Astrocyte (in vitro differentiated cells and primary cell): Measurements from ENCODE around the gene PRDM10. TPM values are rescaled to one million over a fixed set of nuclear protein-coding genes. Genes with fewer than 3 reads are reported as not detected.
A peak's percentile ranks its signal among the peaks of the same experiment; 100 is the strongest.

Source experiments
- DNase-seq: peaks from one replicate; pipeline ENCODE4 v3.0.0-alpha.2; 2010; ENCODE audit warnings: low read depth
- FAIRE-seq: peaks from 2 replicates; lab custom pipeline; 2011; peaks lifted over from hg19 to GRCh38; lab: Jason Lieb, UNC
- H2AFZ ChIP-seq: 2 replicates; pipeline ENCODE4 v1.6.0; 2012; ENCODE audit warnings: low read depth, low read length, inconsistent platforms
- H3K27ac ChIP-seq: 2 replicates; pipeline ENCODE4 v1.5.1; 2011; ENCODE audit warnings: low read depth, low read length, inconsistent platforms
- H3K27me3 ChIP-seq: 2 replicates; pipeline ENCODE4 v1.6.0; 2011; ENCODE audit warnings: low read length, inconsistent platforms; ENCODE audit not compliant: insufficient read depth
- H3K36me3 ChIP-seq: 2 replicates; pipeline ENCODE4 v1.5.1; 2011; ENCODE audit warnings: low read length, inconsistent platforms; ENCODE audit not compliant: insufficient read depth
- H3K4me1 ChIP-seq: 2 replicates; pipeline ENCODE4 v1.5.1; 2011; ENCODE audit warnings: low read length, inconsistent platforms; ENCODE audit not compliant: insufficient read depth
- H3K4me2 ChIP-seq: 2 replicates; pipeline ENCODE4 v1.6.0; 2012; ENCODE audit warnings: low read length, inconsistent platforms
- H3K4me3 ChIP-seq: 2 replicates; pipeline ENCODE4 v1.5.1; 2011; ENCODE audit warnings: low read depth, mild to moderate bottlenecking, low read length, inconsistent platforms; ENCODE audit not compliant: insufficient read depth
- H3K79me2 ChIP-seq: 2 replicates; pipeline ENCODE4 v1.6.0; 2012; ENCODE audit warnings: mild to moderate bottlenecking, low read length, inconsistent platforms; ENCODE audit not compliant: insufficient read depth
- H3K9ac ChIP-seq: 2 replicates; pipeline ENCODE4 v1.6.0; 2012; ENCODE audit warnings: mild to moderate bottlenecking, low read length, inconsistent platforms
- H3K9me3 ChIP-seq: 2 replicates; pipeline ENCODE4 v1.5.1; 2012; ENCODE audit warnings: low read depth, mild to moderate bottlenecking, low read length, inconsistent platforms; ENCODE audit not compliant: insufficient read depth
- H4K20me1 ChIP-seq: 2 replicates; pipeline ENCODE4 v1.6.0; 2012; ENCODE audit warnings: low read length, inconsistent platforms; ENCODE audit not compliant: insufficient read depth
- H3K27ac Mint-ChIP-seq: one replicate; pipeline ENCODE4 v1.8.0; 2021; ENCODE audit warnings: mild to moderate bottlenecking, mixed read lengths; ENCODE audit not compliant: unreplicated experiment
- H3K27me3 Mint-ChIP-seq: one replicate; pipeline ENCODE4 v1.8.0; 2021; ENCODE audit warnings: low read depth, mixed read lengths; ENCODE audit not compliant: unreplicated experiment
- H3K36me3 Mint-ChIP-seq: one replicate; pipeline ENCODE4 v1.8.0; 2021; ENCODE audit warnings: low read depth, mixed read lengths; ENCODE audit not compliant: unreplicated experiment
- H3K4me1 Mint-ChIP-seq: one replicate; pipeline ENCODE4 v1.8.0; 2021; ENCODE audit warnings: low read depth, mixed read lengths; ENCODE audit not compliant: unreplicated experiment
- H3K4me3 Mint-ChIP-seq: one replicate; pipeline ENCODE4 v1.8.0; 2021; ENCODE audit warnings: mild to moderate bottlenecking, moderate library complexity, mixed read lengths; ENCODE audit not compliant: unreplicated experiment
- H3K9me3 Mint-ChIP-seq: one replicate; pipeline ENCODE4 v1.8.0; 2021; ENCODE audit warnings: mild to moderate bottlenecking, mixed read lengths; ENCODE audit not compliant: unreplicated experiment
- CTCF ChIP-seq: IDR thresholded peaks from 2 replicates; pipeline ENCODE4 v1.5.1; 2011; ENCODE audit warnings: low read depth, mild to moderate bottlenecking, inconsistent platforms, low read length, moderate library complexity; ENCODE audit not compliant: insufficient read depth
- EZH2 ChIP-seq: IDR thresholded peaks from 2 replicates; pipeline ENCODE4 v1.6.1; 2012; ENCODE audit warnings: mild to moderate bottlenecking, low read length, inconsistent platforms; ENCODE audit not compliant: insufficient read depth
- total RNA-seq: library from RNA; stranded (reverse); gene quantifications from 2 replicates; pipeline ENCODE4 v1.2.1, GENCODE V29; 2021

The PRDM10 gene
- total RNA-seq, 1 donor from 2014 or later: 10.1 TPM

- no peak for FAIRE-seq
- H3K4me3 Mint-ChIP-seq: no peak overlapping the region
- TF ChIP-seq CTCF (no peak), EZH2 (no peak)
- Histone ChIP-seq H3K27me3 (no peaks in the 10 kb centered on the region), H3K9ac (no peak overlapping the region), H3K4me1 (peaks cover 7% of the 10 kb centered on the region), H2AFZ (no peak overlapping the region), H3K27ac (no peak overlapping the region), H3K9me3 (no peaks in the 10 kb centered on the region), H4K20me1 (no peaks in the 10 kb centered on the region), H3K4me3 (no peak overlapping the region), H3K79me2 (no peaks in the 10 kb centered on the region), H3K4me2 (no peak overlapping the region), H3K36me3 (no peaks in the 10 kb centered on the region)
- peaks cover 6% of the 10 kb centered on the region for H3K9me3 Mint-ChIP-seq
- no peak overlapping the region for H3K27ac Mint-ChIP-seq
- DNase-seq: no peak
- H3K36me3 Mint-ChIP-seq: no peaks in the 10 kb centered on the region
- H3K4me1 Mint-ChIP-seq: peaks cover 8% of the 10 kb centered on the region
- no peaks in the 10 kb centered on the region for H3K27me3 Mint-ChIP-seq
Measured at GRCh38 chr11:130008326-130008725, 5.7 kb upstream of the PRDM10 start.

GRCh38 chr11:130006929-130007328, 4.3 kb upstream of the PRDM10 start:
- Histone ChIP-seq H3K36me3 (no peaks in the 10 kb centered on the region), H3K79me2 (no peaks in the 10 kb centered on the region), H3K9me3 (no peaks in the 10 kb centered on the region), H3K27ac (no peak overlapping the region), H3K4me2 (no peak overlapping the region), H3K9ac (no peak overlapping the region), H4K20me1 (no peaks in the 10 kb centered on the region), H3K4me1 (peaks cover 7% of the 10 kb centered on the region), H3K27me3 (no peaks in the 10 kb centered on the region), H2AFZ (no peak overlapping the region), H3K4me3 (no peak overlapping the region)
- no peak overlapping the region for H3K4me3 Mint-ChIP-seq
- H3K36me3 Mint-ChIP-seq: no peaks in the 10 kb centered on the region
- peaks cover 6% of the 10 kb centered on the region for H3K9me3 Mint-ChIP-seq
- H3K27ac Mint-ChIP-seq: no peak overlapping the region
- DNase-seq (no peak), FAIRE-seq (no peak)
- no peaks in the 10 kb centered on the region for H3K27me3 Mint-ChIP-seq
- TF ChIP-seq CTCF (no peak), EZH2 (no peak)
- H3K4me1 Mint-ChIP-seq: peaks cover 8% of the 10 kb centered on the region

- Histone ChIP-seq H3K36me3 (no peaks in the 10 kb centered on the region), H3K9ac (peak overlapping the region; percentile 97), H2AFZ (peak overlapping the region; percentile 92), H3K9me3 (no peaks in the 10 kb centered on the region), H3K4me2 (peak overlapping the region; percentile 92), H4K20me1 (peaks cover 7% of the 10 kb centered on the region), H3K27ac (peak overlapping the region; percentile 100), H3K4me1 (peaks cover 12% of the 10 kb centered on the region), H3K27me3 (no peaks in the 10 kb centered on the region), H3K79me2 (peaks cover 29% of the 10 kb centered on the region), H3K4me3 (peak overlapping the region; percentile 77)
- H3K27me3 Mint-ChIP-seq: no peaks in the 10 kb centered on the region
- peaks cover 6% of the 10 kb centered on the region for H3K9me3 Mint-ChIP-seq
- TF ChIP-seq EZH2: no peak
- no peak for TF ChIP-seq CTCF
- peak overlapping the region; percentile 87 for H3K4me3 Mint-ChIP-seq
- no peaks in the 10 kb centered on the region for H3K36me3 Mint-ChIP-seq
- DNase-seq (no peak), FAIRE-seq (no peak)
- peak overlapping the region; percentile 92 for H3K27ac Mint-ChIP-seq
- H3K4me1 Mint-ChIP-seq: peaks cover 12% of the 10 kb centered on the region
Measured at GRCh38 chr11:130003717-130004001, 1.0 kb upstream of the PRDM10 start.
